GM18507 (cell line): Measurements from ENCODE around the gene EDNRA.
"Not testable (repeated sequence)": the region's sequence is repeated elsewhere in the genome, so short reads cannot be mapped to it uniquely, and the experiment has no call there.

Source experiments
- DNase-seq: peaks from one replicate; pipeline ENCODE4 v3.0.0; 2011; ENCODE audit warnings: low read depth; ENCODE audit not compliant: insufficient read length; ENCODE audit errors: extremely low spot score
- FAIRE-seq: peaks from 2 replicates; lab custom pipeline; 2011; peaks lifted over from hg19 to GRCh38; lab: Jason Lieb, UNC

Gene EDNRA

DNA sequence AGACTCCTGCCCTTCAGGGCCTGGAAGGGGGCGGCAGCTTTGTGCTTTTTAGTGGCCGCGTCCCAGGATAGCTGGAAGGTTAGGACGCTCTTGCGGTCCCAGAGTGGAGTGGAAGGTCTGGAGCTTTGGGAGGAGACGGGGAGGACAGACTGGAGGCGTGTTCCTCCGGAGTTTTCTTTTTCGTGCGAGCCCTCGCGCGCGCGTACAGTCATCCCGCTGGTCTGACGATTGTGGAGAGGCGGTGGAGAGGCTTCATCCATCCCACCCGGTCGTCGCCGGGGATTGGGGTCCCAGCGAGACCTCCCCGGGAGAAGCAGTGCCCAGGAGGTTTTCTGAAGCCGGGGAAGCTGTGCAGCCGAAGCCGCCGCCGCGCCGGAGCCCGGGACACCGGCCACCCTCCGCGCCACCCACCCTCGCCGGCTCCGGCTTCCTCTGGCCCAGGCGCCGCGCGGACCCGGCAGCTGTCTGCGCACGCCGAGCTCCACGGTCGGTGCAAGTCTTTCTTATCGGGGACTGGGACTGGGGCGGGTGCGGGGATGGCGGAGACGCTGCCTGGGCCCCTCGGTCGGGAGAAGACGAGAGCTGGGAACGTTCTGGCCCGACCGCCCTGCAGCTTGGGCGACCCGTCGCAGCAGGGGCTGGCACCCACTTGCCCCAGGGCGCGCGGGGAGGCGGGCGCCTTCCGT, at the start of gene EDNRA:
TSS of gene EDNRA (plus strand) at position 207 of the 686 bp plus-strand sequence. CDS start 4,585 bp downstream, outside the sequence.
- DNase-seq (no peak), FAIRE-seq (no peak)

- not testable (repeated sequence) for FAIRE-seq, DNase-seq
These were observed 46.5 kb upstream of the EDNRA start for GRCh38 chr4:147434370-147434769.

GRCh38 chr4:147440442-147440841, 40.5 kb upstream of the EDNRA start:
- FAIRE-seq (no peak), DNase-seq (no peak)

DNA sequence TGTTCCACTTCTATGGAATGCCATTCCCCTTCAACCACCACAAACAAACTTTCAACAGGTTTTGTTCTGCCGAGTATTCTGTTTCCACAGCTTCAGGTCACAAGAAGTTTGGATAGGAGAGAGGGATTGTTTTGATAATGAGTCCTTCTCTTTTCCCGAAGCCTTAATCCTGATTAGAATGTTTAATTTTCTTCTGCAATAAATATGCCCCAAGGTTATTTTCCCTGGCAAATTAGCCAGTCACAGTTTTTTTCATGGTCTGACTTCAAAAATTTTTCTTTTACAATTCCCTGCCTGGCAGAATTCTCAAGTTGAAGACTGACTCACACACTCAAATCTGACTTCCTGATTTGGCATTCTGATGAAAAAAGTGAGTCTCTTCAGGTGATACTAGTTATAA, 33.1 kb upstream of the EDNRA start:
- FAIRE-seq, result no peak
- DNase-seq, result no peak

DNA sequence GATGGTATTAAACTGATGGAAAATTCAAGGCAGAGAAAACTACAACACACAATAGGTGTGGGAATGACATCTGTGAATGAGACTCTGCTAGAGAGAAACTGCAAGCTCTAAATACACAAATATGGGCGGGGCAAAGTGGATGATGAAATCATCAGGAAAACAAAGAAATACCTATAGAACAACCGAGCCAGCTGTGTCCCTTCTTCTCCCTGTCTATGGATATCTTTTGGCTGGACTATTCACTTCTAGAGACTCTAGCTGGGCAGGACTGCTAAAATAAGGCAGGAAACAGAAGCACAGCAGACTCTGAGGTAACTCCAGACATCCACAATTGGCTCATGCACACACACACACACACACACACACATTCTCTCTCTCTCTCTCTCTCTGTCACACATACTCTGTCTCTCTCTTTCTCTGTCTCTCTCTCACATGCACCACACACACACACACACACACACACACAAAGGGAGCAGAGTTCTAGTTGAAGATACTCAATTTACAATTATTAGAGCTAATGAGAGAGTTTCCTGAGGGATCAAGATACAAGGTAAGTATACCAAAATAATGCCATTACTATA, 27.2 kb upstream of the EDNRA start:
- FAIRE-seq, result no peak
- no peak for DNase-seq

DNA sequence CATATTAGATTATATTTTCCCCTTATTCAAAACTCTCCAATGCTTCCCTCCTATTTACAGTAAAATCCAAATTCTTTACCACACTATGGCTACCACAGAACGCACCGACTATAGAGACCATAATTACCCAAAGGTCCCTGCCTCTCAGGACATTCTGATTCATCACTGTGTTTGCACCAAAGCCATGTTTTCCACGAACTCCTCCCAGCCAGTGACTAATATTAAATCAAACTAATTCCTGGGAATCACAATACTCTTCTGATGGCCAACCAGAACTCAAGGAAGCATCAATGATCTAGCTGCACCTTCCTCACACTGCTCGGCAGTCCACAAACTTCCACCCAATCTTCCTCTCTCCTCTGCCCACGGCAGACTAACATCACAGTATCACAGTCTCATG, 24.2 kb upstream of the EDNRA start:
- FAIRE-seq (no peak), DNase-seq (no peak)

DNA sequence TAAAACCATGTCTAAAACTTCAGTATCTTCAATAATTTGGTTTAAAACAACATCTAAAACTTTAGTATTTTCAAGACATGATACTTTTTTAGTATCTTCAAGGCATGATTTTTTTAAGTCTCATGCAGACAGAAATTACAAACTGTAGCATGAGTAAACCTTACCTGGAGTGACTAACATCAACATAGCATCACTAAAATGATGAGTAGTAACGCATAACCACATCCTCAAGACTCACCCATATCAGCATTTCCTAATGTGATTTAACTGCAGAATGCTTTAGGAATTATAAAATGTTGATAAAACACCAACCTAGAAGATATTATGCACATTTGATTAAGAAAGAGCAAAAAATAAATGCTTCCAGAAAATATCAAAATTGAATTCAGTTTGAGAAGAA, 19.7 kb upstream of the EDNRA start:
- no peak for DNase-seq
- no peak for FAIRE-seq

GRCh38 chr4:147463065-147463464, 17.8 kb upstream of the EDNRA start:
- DNase-seq, result no peak
- no peak for FAIRE-seq

DNA sequence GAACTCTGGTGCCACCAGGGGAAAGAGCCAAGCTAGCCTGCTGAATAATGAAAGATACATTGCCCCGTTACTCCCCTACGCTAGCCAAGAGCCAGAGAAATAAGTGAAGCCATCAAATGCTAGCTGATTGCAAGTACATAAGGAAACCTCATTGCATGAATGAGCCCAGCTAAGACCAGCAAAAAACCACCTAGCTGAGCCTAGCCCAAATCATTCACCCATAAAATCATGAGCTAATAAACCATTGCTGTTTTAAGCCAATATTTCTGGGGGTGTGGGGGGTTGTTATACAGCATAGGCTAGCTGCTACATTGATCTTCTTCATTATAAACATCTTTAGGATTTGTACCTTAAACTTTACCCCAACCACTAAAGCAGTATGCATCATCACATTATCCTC, 15.4 kb upstream of the EDNRA start:
- FAIRE-seq (no peak), DNase-seq (no peak)

DNA sequence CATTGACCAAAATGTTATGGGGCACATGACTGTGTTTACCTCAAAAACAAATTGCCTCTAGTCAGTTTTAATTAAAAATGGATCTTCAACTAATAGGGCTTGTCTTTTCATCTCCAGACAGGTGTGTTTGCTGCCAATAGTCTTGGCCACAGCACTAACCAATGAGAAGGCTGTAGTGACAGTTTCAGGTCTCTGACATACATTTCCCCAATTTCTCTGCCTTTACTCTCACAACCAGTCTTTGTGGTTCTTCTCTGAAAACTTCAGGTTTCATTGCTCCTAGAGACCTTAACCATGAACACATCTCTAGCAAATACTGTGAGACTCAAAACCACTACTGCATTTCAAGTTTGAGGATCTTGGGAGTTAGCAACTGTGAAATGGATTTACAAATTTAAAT, 3.5 kb upstream of the EDNRA start:
- FAIRE-seq (no peak), DNase-seq (peak; percentile 8)

DNA sequence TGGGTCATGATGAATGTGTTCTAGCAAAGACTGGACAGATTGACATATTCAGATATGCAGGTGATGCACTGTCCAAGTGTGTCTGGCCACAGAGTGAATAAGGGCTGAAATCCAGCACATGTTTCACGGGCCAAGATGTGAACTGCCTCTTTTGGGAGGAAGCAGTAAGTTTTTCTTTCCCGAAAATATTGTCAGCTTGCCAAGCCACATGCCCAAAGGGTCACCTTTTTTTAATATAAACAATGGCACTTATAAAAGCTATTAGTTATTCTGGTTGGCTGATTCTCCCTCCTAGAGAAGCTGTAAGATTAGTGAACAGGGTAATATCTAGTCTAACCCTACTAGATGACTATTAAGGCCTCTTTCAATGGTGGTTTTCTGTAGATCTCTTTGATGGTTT, 1.5 kb upstream of the EDNRA start:
- no peak for FAIRE-seq
- no peak for DNase-seq

DNA sequence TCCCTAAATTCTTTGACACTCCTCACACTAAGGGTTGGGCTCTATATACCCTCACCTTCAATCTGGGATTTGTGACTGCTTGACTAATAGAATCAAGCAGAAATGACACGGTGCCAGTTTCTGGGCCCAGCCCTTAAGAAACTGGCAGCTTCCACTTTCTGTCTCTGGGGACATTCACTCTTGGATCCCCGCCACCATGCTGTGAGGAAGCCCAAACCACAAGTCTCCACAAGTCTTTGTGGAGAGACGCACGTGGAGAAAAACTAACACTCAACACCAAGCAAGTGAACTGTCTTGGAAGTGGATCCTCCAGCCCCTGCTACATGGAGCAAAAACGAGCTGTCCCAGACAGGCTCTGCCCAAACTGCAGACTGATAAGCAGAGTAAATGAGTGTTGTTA, 1.1 kb upstream of the EDNRA start:
- no peak for FAIRE-seq

GRCh38 chr4:147480502-147480890, 401 bp upstream of the EDNRA start:
- DNase-seq, result no peak
- no peak for FAIRE-seq

More for the DNA sequence above, 1.1 kb upstream of the EDNRA start:
- DNase-seq, result no peak

DNA sequence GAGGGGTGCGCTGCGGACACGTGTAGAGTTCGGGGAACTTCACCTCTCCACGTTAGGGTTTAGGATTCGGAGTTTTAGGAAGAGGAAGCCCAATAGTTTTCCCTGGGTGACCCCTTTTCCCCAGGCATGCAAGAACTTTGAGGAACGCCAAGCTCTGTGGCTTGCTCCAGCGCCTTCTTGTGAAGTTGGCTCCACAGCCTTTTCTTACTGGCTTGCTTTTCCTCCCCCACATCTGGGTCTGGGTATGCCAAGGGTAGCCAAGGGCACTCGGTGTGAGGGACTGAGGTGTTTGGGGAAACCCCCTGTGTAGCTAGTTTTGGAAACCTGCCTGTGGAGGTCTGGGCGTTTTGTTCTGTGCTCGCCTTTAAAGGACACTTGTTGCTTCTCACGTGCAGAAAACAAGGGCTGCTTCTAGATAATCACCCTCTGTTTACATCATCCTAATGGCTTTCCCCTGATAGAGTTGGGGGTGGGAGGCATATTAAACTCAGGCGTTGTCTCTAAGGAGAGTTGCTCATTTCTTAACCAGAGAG, 746 bp downstream of the EDNRA start:
- FAIRE-seq (no peak), DNase-seq (no peak)

DNA sequence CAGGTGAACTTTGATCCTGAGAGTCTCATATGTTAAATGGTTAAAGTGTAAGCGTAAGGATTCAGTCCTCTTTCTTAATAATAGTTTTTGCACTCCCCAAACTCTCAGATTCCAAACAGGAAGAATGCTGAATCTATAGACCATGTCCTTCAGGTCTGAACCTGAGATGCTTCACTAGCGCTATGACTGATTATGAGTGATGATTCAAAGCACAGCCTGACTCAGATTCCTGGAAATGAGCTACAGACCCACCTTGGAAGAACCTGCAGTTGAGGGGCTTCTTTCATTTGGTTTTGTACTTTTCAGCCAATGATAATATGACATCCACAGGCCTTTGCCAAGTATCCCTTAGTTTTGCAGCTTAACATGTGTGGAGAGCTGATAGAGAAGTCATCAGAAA, 1.4 kb downstream of the EDNRA start:
- no peak for FAIRE-seq
- no peak for DNase-seq

DNA sequence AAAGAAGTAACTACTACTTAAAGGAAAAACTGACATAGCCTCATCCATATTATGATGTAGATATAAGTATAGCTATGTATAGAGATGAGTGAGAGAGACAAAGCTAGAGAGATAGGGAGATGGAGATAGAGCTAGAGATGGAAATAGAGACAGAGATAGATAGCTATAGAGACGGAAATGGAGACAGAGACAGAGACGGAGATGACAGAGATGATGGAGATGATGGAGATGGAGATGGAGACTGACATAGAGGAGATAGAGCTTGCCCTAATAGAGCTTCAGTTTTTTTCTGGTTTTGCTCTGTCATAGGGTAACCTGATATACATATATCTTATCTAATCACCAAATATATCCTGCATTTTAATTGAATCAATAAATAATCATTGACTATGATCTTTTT, 4.3 kb downstream of the EDNRA start:
- DNase-seq, result no peak
- no peak for FAIRE-seq

GRCh38 chr4:147487616-147488015, 6.7 kb downstream of the EDNRA start:
- no peak for DNase-seq
- FAIRE-seq, result no peak

DNA sequence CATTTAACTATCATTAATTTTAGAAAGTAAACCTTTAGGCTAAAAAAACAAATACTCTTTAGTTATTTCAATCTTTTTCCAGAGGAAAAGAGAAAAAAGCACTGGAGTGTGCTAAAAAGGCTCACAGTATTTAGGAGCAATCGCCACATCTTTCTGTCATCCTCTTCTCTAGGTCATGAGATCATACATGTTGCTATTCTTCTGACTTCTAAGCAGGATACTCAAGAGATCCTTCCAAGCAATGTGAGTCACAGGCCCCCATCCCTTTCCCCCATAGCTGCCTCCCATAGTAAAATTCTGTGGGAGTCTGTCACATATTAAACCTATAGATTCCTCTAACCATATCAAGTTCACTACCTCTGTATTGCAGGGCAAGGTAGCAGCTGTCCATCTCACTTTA, 7.7 kb downstream of the EDNRA start:
- no peak for FAIRE-seq
- DNase-seq, result no peak

DNA sequence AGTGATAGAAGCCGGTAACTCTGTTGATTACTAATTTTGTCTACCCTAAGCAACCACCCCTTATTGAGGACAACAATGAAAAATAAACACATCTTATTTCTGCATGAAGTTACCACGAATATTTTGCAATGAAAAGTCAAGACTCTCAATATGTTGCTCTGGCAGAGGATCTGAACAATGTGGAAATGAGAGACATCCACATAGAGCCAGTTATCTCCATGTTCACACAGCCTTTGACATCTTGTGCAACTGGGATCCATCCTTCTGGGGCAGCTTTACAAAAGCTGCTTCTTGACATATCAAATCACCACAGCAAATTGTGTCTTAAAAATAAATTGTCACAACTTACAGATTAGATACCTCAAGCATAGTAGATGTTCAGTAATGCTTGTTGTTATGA, 10.2 kb downstream of the EDNRA start:
- FAIRE-seq, result no peak
- no peak for DNase-seq

DNA sequence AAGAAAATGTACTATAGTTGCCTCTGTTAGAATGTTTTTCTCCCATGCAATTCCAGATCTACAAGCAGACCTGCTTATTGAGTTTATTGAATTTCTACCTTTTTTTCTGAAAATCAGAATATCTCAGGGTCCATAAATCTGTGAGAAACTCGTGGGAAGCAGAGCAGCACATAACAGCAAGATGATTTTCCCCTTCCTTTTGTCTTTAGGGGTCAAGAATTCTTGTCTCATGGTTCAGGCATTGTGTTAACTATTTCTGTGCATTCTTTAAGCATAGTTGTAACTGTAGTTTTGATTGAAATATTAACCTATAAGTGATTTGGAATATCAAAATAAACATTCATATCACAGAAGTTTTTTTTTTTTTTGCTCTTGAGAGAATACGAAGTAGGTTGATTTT, 11.4 kb downstream of the EDNRA start:
- DNase-seq (no peak), FAIRE-seq (no peak)

- DNase-seq (no peak), FAIRE-seq (no peak)
These were observed 11.9 kb downstream of the EDNRA start for GRCh38 chr4:147492761-147493160.
